ENCODE data around the gene ITFG2.
"Not testable (repeated sequence)": the region's sequence is repeated elsewhere in the genome, so short reads cannot be mapped to it uniquely, and the experiment has no call there.

ITFG2 gene

DNA sequence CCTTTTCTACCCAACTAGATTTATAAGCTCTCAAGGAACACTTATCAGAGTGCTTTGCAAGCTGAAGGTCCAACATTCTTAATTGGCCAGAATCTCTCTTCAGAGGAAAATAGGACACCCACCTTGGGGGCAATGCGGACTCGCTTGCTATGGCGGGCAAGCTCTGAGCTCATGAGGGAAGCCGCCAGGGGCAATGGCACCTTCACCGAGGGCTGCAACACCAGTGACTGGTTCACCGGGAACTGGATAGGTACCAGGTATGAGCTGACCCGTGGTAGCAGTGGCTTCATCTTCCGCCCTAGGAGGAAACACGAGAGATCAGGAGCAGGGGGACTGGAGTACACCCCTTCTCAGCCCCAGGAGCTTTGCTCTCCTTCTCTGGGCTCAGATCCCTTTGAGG is 51.7 kb downstream of the ITFG2 start:
- DNase-seq: no peak

DNA sequence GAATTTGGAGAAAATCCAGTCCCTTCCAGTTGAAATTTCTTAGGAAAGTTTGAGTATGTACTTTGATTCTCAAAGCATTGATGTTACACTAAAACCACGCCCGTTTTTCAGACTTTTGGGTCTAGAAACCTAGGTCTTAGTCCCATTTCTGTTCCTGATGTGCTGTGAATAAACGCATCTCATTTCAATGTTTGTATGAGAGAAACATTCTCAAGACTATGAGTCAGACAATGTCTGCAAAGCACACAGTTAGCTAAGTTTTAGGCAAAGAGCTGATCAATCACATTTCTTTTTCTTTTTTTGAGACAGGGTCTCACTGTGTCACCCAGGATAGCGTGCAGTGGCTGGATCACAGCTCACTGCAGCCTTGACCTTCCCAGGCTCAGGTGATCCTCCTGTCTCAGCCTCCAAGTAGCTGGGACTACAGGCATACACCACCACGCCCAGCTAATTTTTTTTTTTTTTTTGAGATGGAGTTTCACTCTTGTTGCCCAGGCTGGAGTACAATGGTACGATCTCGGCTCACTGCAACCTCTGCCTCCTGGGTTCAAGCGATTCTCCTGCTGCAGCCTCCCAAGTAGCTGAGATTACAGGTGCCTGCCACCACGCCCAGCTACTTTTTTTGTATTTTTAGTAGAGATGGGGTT is 56.6 kb downstream of the ITFG2 start:
- DNase-seq: not testable (repeated sequence)
